ENCODE data around the gene FBXO2.

The FBXO2 gene

DNA sequence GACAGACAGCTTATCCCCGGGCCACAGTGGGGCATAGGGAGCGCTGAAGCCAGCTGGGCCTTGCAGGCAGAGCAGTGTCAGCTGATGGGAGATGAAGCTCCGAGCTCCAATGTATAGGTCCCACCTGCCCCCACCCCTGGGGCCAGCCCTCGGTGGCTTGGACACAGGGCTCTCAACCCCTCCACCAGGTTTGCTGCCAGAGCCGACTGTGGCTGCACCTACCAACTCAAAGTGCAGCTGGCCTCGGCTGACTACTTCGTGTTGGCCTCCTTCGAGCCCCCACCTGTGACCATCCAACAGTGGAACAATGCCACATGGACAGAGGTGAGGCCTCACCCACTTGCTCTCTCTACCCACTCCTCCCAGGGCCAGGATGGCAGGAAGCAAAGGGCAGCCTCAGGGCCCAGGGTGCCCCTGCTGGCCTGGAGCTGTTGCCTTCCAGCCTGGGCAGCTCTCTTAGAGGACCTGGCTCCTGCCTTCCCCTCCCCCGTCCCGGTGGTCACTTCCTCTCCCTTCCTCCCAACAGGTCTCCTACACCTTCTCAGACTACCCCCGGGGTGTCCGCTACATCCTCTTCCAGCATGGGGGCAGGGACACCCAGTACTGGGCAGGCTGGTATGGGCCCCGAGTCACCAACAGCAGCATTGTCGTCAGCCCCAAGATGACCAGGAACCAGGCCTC is 19.0 kb upstream of the FBXO2 start:
- Mint-ChIP-seq H3K4me3 (no peak overlapping the region), H3K4me1 (peaks cover 8% of the 10 kb centered on the region), H3K9me3 (no peaks in the 10 kb centered on the region), H3K27ac (no peak overlapping the region), H3K36me3 (ENCODE audit: low read depth) (peaks cover 33% of the 10 kb centered on the region), H3K27me3 (ENCODE audit: low read depth, poor library complexity) (no peaks in the 10 kb centered on the region)
- DNase-seq = no peak
- TF ChIP-seq, protein P1, sequence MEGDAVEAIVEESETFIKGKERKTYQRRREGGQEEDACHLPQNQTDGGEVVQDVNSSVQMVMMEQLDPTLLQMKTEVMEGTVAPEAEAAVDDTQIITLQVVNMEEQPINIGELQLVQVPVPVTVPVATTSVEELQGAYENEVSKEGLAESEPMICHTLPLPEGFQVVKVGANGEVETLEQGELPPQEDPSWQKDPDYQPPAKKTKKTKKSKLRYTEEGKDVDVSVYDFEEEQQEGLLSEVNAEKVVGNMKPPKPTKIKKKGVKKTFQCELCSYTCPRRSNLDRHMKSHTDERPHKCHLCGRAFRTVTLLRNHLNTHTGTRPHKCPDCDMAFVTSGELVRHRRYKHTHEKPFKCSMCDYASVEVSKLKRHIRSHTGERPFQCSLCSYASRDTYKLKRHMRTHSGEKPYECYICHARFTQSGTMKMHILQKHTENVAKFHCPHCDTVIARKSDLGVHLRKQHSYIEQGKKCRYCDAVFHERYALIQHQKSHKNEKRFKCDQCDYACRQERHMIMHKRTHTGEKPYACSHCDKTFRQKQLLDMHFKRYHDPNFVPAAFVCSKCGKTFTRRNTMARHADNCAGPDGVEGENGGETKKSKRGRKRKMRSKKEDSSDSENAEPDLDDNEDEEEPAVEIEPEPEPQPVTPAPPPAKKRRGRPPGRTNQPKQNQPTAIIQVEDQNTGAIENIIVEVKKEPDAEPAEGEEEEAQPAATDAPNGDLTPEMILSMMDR (IDR thresholded peaks at IDR 0.05) = no peak

DNA sequence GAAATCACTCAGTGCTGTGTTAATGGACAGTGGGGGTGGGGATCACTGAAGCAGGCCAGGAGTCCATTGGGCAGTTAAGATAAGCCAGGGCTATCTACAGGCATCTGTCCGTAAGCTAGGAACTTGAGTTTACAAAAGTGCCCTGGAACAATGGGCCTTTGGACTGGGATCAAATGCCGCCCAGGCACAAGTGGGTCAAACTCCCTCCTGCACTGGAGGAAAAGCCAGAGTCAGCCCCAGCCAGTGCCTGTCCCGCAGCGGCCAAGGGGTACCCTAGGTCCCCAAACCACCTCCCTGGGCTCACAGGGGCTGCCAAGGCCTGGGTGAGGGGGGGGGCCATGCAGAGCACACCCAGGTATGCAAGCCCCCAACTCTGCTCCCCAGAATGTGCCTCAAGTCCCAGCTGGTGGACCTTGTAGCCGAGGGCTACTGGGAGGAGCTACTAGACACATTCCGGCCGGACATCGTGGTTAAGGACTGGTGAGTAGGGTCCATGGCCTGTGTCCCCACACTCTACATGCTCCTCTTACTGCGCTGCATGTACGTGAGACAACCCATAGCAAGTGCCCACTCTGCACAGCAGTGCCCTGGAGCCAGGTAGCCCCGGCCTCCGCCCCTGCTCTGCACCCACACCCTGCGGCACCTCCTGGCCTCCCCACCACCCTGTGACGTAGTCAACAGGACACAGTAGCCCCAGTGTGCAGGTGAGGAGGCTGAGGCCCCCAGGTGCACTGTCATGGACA is 17.5 kb upstream of the FBXO2 start:
- H3K9me3 Mint-ChIP-seq = no peaks in the 10 kb centered on the region
- H3K4me1 Mint-ChIP-seq = peaks cover 8% of the 10 kb centered on the region
- H3K4me3 Mint-ChIP-seq = no peak overlapping the region
- no peak overlapping the region for H3K27ac Mint-ChIP-seq
- peaks cover 38% of the 10 kb centered on the region for H3K36me3 Mint-ChIP-seq (ENCODE audit: low read depth)
- peaks cover 9% of the 10 kb centered on the region for H3K27me3 Mint-ChIP-seq (ENCODE audit: low read depth, poor library complexity)
- TF ChIP-seq, protein P1 (IDR thresholded peaks at IDR 0.05) = no peak
- DNase-seq = no peak

DNA sequence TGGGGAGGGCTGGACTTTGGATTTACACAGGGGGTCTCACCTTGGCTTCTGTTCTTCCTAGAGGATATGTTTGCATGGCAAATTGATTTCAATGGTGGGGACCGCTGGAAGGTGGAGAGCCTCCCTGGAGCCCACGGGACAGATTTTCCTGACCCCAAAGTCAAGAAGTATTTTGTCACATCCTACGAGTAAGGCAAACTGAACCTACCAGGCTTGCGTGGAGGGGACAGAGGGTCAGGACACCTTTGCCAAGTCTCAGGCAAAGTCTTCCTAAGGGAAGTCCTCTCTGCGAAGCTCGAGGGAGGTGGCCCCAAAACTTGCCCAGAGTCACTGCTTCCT is 16.9 kb upstream of the FBXO2 start:
- Mint-ChIP-seq H3K27ac (no peak overlapping the region), H3K4me3 (no peak overlapping the region), H3K36me3 (ENCODE audit: low read depth) (peaks cover 38% of the 10 kb centered on the region), H3K9me3 (no peaks in the 10 kb centered on the region), H3K4me1 (peaks cover 8% of the 10 kb centered on the region), H3K27me3 (ENCODE audit: low read depth, poor library complexity) (peaks cover 13% of the 10 kb centered on the region)
- no peak for DNase-seq
- TF ChIP-seq, protein P1 (IDR thresholded peaks at IDR 0.05) = no peak

DNA sequence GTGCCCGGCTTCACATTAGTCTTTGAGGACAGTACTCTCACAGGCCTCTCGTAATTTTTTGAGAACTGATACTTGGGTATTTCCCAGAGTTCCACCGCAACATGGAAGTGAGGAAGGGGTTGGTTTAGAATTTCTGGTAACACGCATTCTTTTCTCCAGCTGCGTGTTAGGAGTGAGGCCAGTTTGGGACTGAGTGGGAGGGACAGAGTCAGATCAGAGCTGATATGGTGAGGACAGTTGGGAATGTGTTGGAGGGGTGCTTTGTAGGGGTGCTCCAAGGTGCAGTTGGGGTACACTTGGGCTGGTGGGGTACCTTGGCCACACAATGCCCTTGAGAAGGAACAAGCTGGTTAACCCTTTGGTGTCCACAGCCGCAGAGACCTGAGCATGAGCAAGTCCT is 16.5 kb upstream of the FBXO2 start:
- peaks cover 35% of the 10 kb centered on the region for H3K36me3 Mint-ChIP-seq (ENCODE audit: low read depth)
- DNase-seq = no peak
- peaks cover 17% of the 10 kb centered on the region for H3K27me3 Mint-ChIP-seq (ENCODE audit: low read depth, poor library complexity)
- no peak overlapping the region for H3K4me3 Mint-ChIP-seq
- H3K27ac Mint-ChIP-seq = peak overlapping the region; percentile 76
- peaks cover 8% of the 10 kb centered on the region for H3K4me1 Mint-ChIP-seq
- TF ChIP-seq, protein P1 (IDR thresholded peaks at IDR 0.05) = no peak
- no peaks in the 10 kb centered on the region for H3K9me3 Mint-ChIP-seq

DNA sequence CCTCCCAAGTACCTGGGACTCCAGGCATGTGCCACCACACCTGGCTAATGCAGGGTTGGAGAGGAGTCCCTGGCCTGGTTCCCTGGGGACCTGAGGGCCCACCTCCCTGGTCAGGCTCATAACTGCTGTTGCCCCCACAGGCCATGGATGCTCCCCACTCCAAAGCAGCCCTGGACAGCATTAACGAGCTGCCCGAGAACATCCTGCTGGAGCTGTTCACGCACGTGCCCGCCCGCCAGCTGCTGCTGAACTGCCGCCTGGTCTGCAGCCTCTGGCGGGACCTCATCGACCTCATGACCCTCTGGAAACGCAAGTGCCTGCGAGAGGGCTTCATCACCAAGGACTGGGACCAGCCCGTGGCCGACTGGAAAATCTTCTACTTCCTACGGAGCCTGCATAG is 14.3 kb upstream of the FBXO2 start:
- Mint-ChIP-seq H3K27ac (no peak overlapping the region), H3K4me3 (no peak overlapping the region), H3K36me3 (ENCODE audit: low read depth) (peaks cover 22% of the 10 kb centered on the region), H3K27me3 (ENCODE audit: low read depth, poor library complexity) (peaks cover 28% of the 10 kb centered on the region), H3K9me3 (no peaks in the 10 kb centered on the region), H3K4me1 (peaks cover 8% of the 10 kb centered on the region)
- DNase-seq = peak; percentile 27
- TF ChIP-seq, protein P1 (IDR thresholded peaks at IDR 0.05) = no peak

Measured in nephron progenitor cell (in vitro differentiated cells).